K562 (cell line): ENCODE data around the gene YIPF1.

Experiments
- CHD2 ChIP-seq: IDR thresholded peaks from 2 replicates; pipeline ENCODE4 v1.6.1; 2011; ENCODE audit warnings: low read depth, low read length
- FOXK2 ChIP-seq, 2 experiments: fragments of 450-650 bp; IDR thresholded peaks in 1 of 2; conservative IDR thresholded peaks in 1 of 2; 2 replicates each; pipeline ENCODE4 v1.6.1; 2016; ENCODE audit warnings: low read depth in 2 of 2, mild to moderate bottlenecking in 1 of 2
- PPARD ChIP-seq: fragments of 250-450 bp; sonication (Bioruptor Pico); IDR thresholded peaks from 2 replicates; pipeline ENCODE4 v1.8.0; 2022; ENCODE audit warnings: inconsistent platforms, mild to moderate bottlenecking, moderate library complexity
- SP1 ChIP-seq: sonication (generic); formaldehyde crosslinking; IDR thresholded peaks from 2 replicates; pipeline ENCODE4 v1.8.1; 2022; ENCODE audit warnings: mild to moderate bottlenecking, missing genetic modification reagents
- ZNF589 ChIP-seq: fragments of 200-800 bp; sonication (Bioruptor generic); IDR thresholded peaks from 2 replicates; pipeline ENCODE4 v1.6.1; 2016; ENCODE audit warnings: low read depth, missing genetic modification characterization, missing compliant biosample characterization
- TF ChIP-seq, protein P1 (sequence below): IDR thresholded peaks from 2 replicates; pipeline ENCODE4 v1.6.1; 2016; ENCODE audit warnings: missing genetic modification characterization, missing compliant biosample characterization
- TF ChIP-seq, protein P2 (sequence below), 3 experiments: IDR thresholded peaks in 2 of 3; conservative IDR thresholded peaks in 1 of 3; 2 replicates each; pipeline ENCODE4 v1.5.1; 2011 to 2012; ENCODE audit warnings: low read length in 3 of 3, mild to moderate bottlenecking in 3 of 3, control low read depth in 2 of 3, improper control_type of control experiment in 1 of 3, inconsistent platforms in 1 of 3, low read depth in 1 of 3, mixed read lengths in 1 of 3, moderate library complexity in 1 of 3; ENCODE audit not compliant: insufficient read depth in 2 of 3

DNA sequence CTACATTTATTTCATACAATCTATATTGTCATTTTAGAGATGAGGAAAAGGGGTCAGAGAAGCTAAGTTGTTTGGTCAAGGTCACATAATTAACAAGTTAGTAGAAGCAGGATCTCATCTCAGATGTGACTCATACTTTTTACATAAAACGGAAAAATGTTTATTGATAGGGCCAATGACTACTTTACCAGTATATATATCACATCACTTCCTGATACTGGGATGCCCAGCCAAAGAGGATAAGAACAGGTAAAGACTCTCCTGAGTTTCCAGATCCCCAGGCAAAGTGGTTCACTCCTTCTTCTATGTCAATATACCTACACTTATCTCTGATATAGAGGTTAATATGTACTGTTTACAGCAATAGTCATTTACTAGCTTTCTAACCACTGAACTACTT, 21.0 kb downstream of the YIPF1 start:
- TF ChIP-seq, protein P1, sequence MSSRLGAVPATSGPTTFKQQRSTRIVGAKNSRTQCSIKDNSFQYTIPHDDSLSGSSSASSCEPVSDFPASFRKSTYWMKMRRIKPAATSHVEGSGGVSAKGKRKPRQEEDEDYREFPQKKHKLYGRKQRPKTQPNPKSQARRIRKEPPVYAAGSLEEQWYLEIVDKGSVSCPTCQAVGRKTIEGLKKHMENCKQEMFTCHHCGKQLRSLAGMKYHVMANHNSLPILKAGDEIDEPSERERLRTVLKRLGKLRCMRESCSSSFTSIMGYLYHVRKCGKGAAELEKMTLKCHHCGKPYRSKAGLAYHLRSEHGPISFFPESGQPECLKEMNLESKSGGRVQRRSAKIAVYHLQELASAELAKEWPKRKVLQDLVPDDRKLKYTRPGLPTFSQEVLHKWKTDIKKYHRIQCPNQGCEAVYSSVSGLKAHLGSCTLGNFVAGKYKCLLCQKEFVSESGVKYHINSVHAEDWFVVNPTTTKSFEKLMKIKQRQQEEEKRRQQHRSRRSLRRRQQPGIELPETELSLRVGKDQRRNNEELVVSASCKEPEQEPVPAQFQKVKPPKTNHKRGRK (tag): no peak
- TF ChIP-seq CHD2 (no peak), FOXK2 (conservative IDR thresholded peaks at IDR 0.05 in 1 of 2, IDR thresholded peaks at IDR 0.05 in 1 of 2; ENCODE audit: low read depth in 2 of 2) (no peak), ZNF589 (CRISPR knock-in tag) (no peak), PPARD (CRISPR knock-in tag) (no peak), SP1 (CRISPR knock-in tag) (no peak)
- TF ChIP-seq, protein P2, sequence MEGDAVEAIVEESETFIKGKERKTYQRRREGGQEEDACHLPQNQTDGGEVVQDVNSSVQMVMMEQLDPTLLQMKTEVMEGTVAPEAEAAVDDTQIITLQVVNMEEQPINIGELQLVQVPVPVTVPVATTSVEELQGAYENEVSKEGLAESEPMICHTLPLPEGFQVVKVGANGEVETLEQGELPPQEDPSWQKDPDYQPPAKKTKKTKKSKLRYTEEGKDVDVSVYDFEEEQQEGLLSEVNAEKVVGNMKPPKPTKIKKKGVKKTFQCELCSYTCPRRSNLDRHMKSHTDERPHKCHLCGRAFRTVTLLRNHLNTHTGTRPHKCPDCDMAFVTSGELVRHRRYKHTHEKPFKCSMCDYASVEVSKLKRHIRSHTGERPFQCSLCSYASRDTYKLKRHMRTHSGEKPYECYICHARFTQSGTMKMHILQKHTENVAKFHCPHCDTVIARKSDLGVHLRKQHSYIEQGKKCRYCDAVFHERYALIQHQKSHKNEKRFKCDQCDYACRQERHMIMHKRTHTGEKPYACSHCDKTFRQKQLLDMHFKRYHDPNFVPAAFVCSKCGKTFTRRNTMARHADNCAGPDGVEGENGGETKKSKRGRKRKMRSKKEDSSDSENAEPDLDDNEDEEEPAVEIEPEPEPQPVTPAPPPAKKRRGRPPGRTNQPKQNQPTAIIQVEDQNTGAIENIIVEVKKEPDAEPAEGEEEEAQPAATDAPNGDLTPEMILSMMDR (IDR thresholded peaks at IDR 0.05 in 2 of 3, conservative IDR thresholded peaks at IDR 0.05 in 1 of 3; ENCODE audit: insufficient read depth in 2 of 3, low read depth in 1 of 3, low read length in 3 of 3): no peak
